ENCODE data around the gene PCID2.

GRCh38 chr13:113149711-113150549 lies 58.5 kb downstream of the PCID2 start:
- TF ChIP-seq CTCF (IDR thresholded peaks at IDR 0.05; ENCODE audit: low read depth, low read length, poor library complexity, severe bottlenecking) = no peak
- TF ChIP-seq EZH2phosphoT487 (IDR thresholded peaks at IDR 0.05; ENCODE audit: borderline replicate concordance, low read length) = no peak

Measured in DOHH2 (cell line).